H1 (cell line): ENCODE results near the gene NDUFA12. TPM values are rescaled to one million over a fixed set of nuclear protein-coding genes. Genes with fewer than 3 reads are reported as not detected.

ENCODE experiments used
- CTCF ChIA-PET: fragments of 300-600 bp; sonication (Branson Sonifier 250); formaldehyde crosslinking; loops from one replicate; lab custom pipeline; 2021; ENCODE audit not compliant: partially characterized antibody; lab: Charles Lee
- POLR2A ChIA-PET: fragments of 300-600 bp; sonication (Branson Sonifier 250); formaldehyde crosslinking; loops from one replicate; lab custom pipeline; 2021; ENCODE audit warnings: inconsistent platforms; ENCODE audit not compliant: partially characterized antibody; lab: Charles Lee
- DNase-seq, 2 experiments: peaks; one replicate each; pipeline versions ENCODE4 v3.0.0 to v3.0.0-alpha.2; 2010 to 2022; ENCODE audit warnings: low spot score in 2 of 2, low read depth in 1 of 2, mixed read lengths in 1 of 2
- FAIRE-seq: peaks from 2 replicates; lab custom pipeline; 2011; peaks lifted over from hg19 to GRCh38; lab: Jason Lieb, UNC
- H2AFZ ChIP-seq: 2 replicates; pipeline ENCODE4 v1.8.1; 2012; ENCODE audit warnings: low read length, inconsistent platforms
- H2AK5ac ChIP-seq: 2 replicates; pipeline ENCODE4 v1.6.1; 2013; ENCODE audit warnings: low read depth, low read length
- H2BK120ac ChIP-seq: replicated peaks from 2 replicates; pipeline ENCODE3; 2013; ENCODE audit warnings: low read depth, low read length, inconsistent platforms
- H2BK12ac ChIP-seq: 2 replicates; pipeline ENCODE4 v1.6.1; 2013; ENCODE audit warnings: low read depth, low read length
- H2BK15ac ChIP-seq: 2 replicates; pipeline ENCODE4 v1.6.1; 2013; ENCODE audit warnings: low read length
- H2BK20ac ChIP-seq: 2 replicates; pipeline ENCODE4 v1.6.1; 2013; ENCODE audit warnings: low read length
- H2BK5ac ChIP-seq: 2 replicates; pipeline ENCODE4 v1.6.1; 2013; ENCODE audit warnings: low read depth, low read length
- H3K14ac ChIP-seq: 2 replicates; pipeline ENCODE4 v1.6.1; 2013; ENCODE audit warnings: inconsistent platforms; ENCODE audit not compliant: insufficient read length
- H3K18ac ChIP-seq: 2 replicates; pipeline ENCODE4 v1.6.1; 2013; ENCODE audit warnings: low read length; ENCODE audit errors: extremely low read depth
- H3K23ac ChIP-seq: 2 replicates; pipeline ENCODE4 v1.6.1; 2013; ENCODE audit warnings: inconsistent platforms; ENCODE audit not compliant: insufficient read length
- H3K23me2 ChIP-seq: 2 replicates; pipeline ENCODE4 v1.6.1; 2013; ENCODE audit warnings: low read depth, low read length
- H3K27ac ChIP-seq: 2 replicates; pipeline ENCODE4 v1.6.1; 2011; ENCODE audit warnings: low read depth, low read length, inconsistent platforms
- H3K27me3 ChIP-seq, 4 experiments: replicated peaks in 1 of 4; 1 replicate in 1 of 4; 2 replicates in 3 of 4; pipeline versions ENCODE4 v1.6.1 to v1.8.1; 2011 to 2013; ENCODE audit warnings: low read length in 3 of 4, mild to moderate bottlenecking in 3 of 4, inconsistent platforms in 2 of 4, mixed read lengths in 2 of 4, moderate library complexity in 1 of 4; ENCODE audit not compliant: control insufficient read depth in 3 of 4, insufficient read depth in 3 of 4; ENCODE audit errors: extremely low read depth in 1 of 4
- H3K36me3 ChIP-seq, 4 experiments: 2 replicates each; pipeline versions ENCODE4 v1.6.1 to v1.8.1; 2011 to 2013; ENCODE audit warnings: mild to moderate bottlenecking in 4 of 4, low read length in 3 of 4, moderate library complexity in 2 of 4, control low read depth in 1 of 4, inconsistent platforms in 1 of 4; ENCODE audit not compliant: insufficient read depth in 4 of 4, control insufficient read depth in 2 of 4
- H3K4ac ChIP-seq: replicated peaks from 2 replicates; pipeline ENCODE3; 2013; ENCODE audit warnings: low read length, low read depth, mixed read lengths, inconsistent platforms; ENCODE audit not compliant: insufficient read length
- H3K4me1 ChIP-seq, 4 experiments: replicated peaks in 1 of 4; 1 replicate in 1 of 4; 2 replicates in 3 of 4; pipeline versions ENCODE4 v1.6.1 to v1.8.1; 2011 to 2013; ENCODE audit warnings: low read length in 3 of 4, inconsistent platforms in 2 of 4, mixed read lengths in 1 of 4; ENCODE audit not compliant: insufficient read depth in 4 of 4, control insufficient read depth in 3 of 4
- H3K4me2 ChIP-seq, 2 experiments: 2 replicates each; pipeline versions ENCODE4 v1.6.1 to v1.8.1; 2011 to 2013; ENCODE audit warnings: low read depth in 2 of 2, low read length in 2 of 2, control low read depth in 1 of 2, inconsistent platforms in 1 of 2, mild to moderate bottlenecking in 1 of 2; ENCODE audit not compliant: insufficient read depth in 1 of 2
- H3K4me3 ChIP-seq, 4 experiments: fragments of 200-600, 300-600 bp in 1 of 4; sonication (generic), shearing (Covaris generic), sonication (Bioruptor Twin) in 1 of 4; 2 replicates each; pipeline versions ENCODE4 v1.5.1 to v1.8.1; 2011 to 2016; ENCODE audit warnings: low read length in 4 of 4, low read depth in 3 of 4, control low read depth in 2 of 4, inconsistent platforms in 2 of 4, mild to moderate bottlenecking in 2 of 4, mixed read lengths in 1 of 4, moderate library complexity in 1 of 4; ENCODE audit not compliant: insufficient read depth in 2 of 4; ENCODE audit errors: extremely low read depth in 1 of 4
- H3K56ac ChIP-seq: replicated peaks from 2 replicates; pipeline ENCODE3; 2013; ENCODE audit warnings: low read depth, mild to moderate bottlenecking, mixed read lengths, low read length, inconsistent platforms; ENCODE audit not compliant: insufficient read length
- H3K79me1 ChIP-seq: 2 replicates; pipeline ENCODE4 v1.6.1; 2013; ENCODE audit warnings: low read depth, low read length, control low read depth
- H3K79me2 ChIP-seq, 2 experiments: 2 replicates each; pipeline versions ENCODE4 v1.6.1 to v1.8.1; 2012 to 2013; ENCODE audit warnings: low read length in 2 of 2, mild to moderate bottlenecking in 2 of 2, inconsistent platforms in 1 of 2; ENCODE audit not compliant: insufficient read depth in 2 of 2, control insufficient read depth in 1 of 2
- H3K9ac ChIP-seq, 4 experiments: replicated peaks in 1 of 4; 1 replicate in 1 of 4; 2 replicates in 3 of 4; pipeline versions ENCODE4 v1.6.1 to v1.8.1; 2011 to 2013; ENCODE audit warnings: low read depth in 3 of 4, low read length in 3 of 4, control low read depth in 2 of 4, mild to moderate bottlenecking in 2 of 4, moderate library complexity in 2 of 4, inconsistent platforms in 1 of 4; ENCODE audit errors: extremely low read depth in 1 of 4
- H3K9me3 ChIP-seq, 2 experiments: 2 replicates each; pipeline versions ENCODE4 v1.6.1 to v1.8.1; 2012 to 2013; ENCODE audit warnings: mild to moderate bottlenecking in 2 of 2, moderate library complexity in 2 of 2, control low read depth in 1 of 2, inconsistent platforms in 1 of 2, low read depth in 1 of 2, low read length in 1 of 2, mixed read lengths in 1 of 2; ENCODE audit not compliant: insufficient read depth in 2 of 2
- H4K20me1 ChIP-seq, 2 experiments: replicated peaks in 1 of 2; 2 replicates each; pipeline versions ENCODE3 to v1.8.1; 2011 to 2013; ENCODE audit warnings: inconsistent platforms in 2 of 2, low read length in 2 of 2, mild to moderate bottlenecking in 1 of 2; ENCODE audit not compliant: insufficient read depth in 2 of 2, control insufficient read depth in 1 of 2
- H4K5ac ChIP-seq: 2 replicates; pipeline ENCODE4 v1.6.1; 2013; ENCODE audit warnings: low read length, low read depth, mixed read lengths, inconsistent platforms; ENCODE audit not compliant: insufficient read length
- H4K8ac ChIP-seq: 2 replicates; pipeline ENCODE4 v1.8.0; 2013; ENCODE audit warnings: mild to moderate bottlenecking, moderate library complexity, low read length, inconsistent platforms; ENCODE audit not compliant: insufficient read depth; ENCODE audit errors: extremely low read depth
- H4K91ac ChIP-seq: replicated peaks from 2 replicates; pipeline ENCODE3; 2013; ENCODE audit warnings: low read length, mixed read lengths, inconsistent platforms; ENCODE audit not compliant: insufficient read length
- CHD2 ChIP-seq: IDR thresholded peaks from 2 replicates; pipeline ENCODE4 v1.6.1; 2012; ENCODE audit warnings: low read length, improper control_type of control experiment
- CREB1 ChIP-seq: IDR thresholded peaks from 2 replicates; pipeline ENCODE4 v1.6.1; 2012; ENCODE audit warnings: inconsistent platforms
- EZH2 ChIP-seq: fragments of 200-600 bp; sonication (generic); IDR thresholded peaks from 2 replicates; pipeline ENCODE4 v1.7.1; 2012; ENCODE audit warnings: low read depth, mild to moderate bottlenecking, moderate library complexity, low read length, inconsistent platforms; ENCODE audit not compliant: severe bottlenecking
- HDAC2 ChIP-seq, 2 experiments: fragments of 300-600 bp in 1 of 2; sonication (generic) in 1 of 2; IDR thresholded peaks; 2 replicates each; pipeline ENCODE4 v1.6.1; 2011 to 2012; ENCODE audit warnings: low read depth in 2 of 2, low read length in 2 of 2, mild to moderate bottlenecking in 2 of 2, moderate library complexity in 2 of 2, borderline replicate concordance in 1 of 2, inconsistent platforms in 1 of 2
- MAFK ChIP-seq: IDR thresholded peaks from 2 replicates; pipeline ENCODE4 v1.6.1; 2012; ENCODE audit warnings: low read depth, mild to moderate bottlenecking, improper control_type of control experiment, low read length
- SP1 ChIP-seq: IDR thresholded peaks from 2 replicates; pipeline ENCODE4 v1.6.1; 2011; ENCODE audit warnings: low read depth, low read length
- TBP ChIP-seq: IDR thresholded peaks from 2 replicates; pipeline ENCODE4 v1.6.1; 2011; ENCODE audit warnings: low read depth, low read length, improper control_type of control experiment
- WGBS, 2 experiments: shearing (Covaris generic) in 1 of 2; methylation state at CpG; one replicate each; pipeline versions ENCODE4 v1.1.6 to v1.1.7; 2013 to 2015; ENCODE audit warnings: low lambda C conversion rate in 2 of 2, mixed read lengths in 2 of 2, inconsistent platforms in 1 of 2, low coverage in 1 of 2, missing lambda C conversion rate in 1 of 2; ENCODE audit not compliant: insufficient replicate concordance in 2 of 2, insufficient coverage in 1 of 2, insufficient read length in 1 of 2; ENCODE audit errors: extremely low coverage in 1 of 2, missing lambda C conversion rate in 1 of 2; 5-methylcytosine and 5-hydroxymethylcytosine counted together
- polyA plus RNA-seq, 7 experiments: library from polyadenylated mRNA; depleted of rRNA in 3 of 7; stranded (reverse) in 5 of 7; unstranded in 2 of 7; fragments of >200 nt in 5 of 7; fragments of 200-250 nt in 2 of 7; gene quantifications; 1 replicate in 5 of 7; 2 replicates in 1 of 7; 4 replicates in 1 of 7; pipeline versions ENCODE4 v1.2.1 to v1.2.3, GENCODE V29; 2011 to 2013; ENCODE audit warnings: missing spikeins in 2 of 7, mixed read lengths in 2 of 7
- total RNA-seq: library from RNA; stranded (reverse); fragmentation: NEBNext Ultra II Directional; extraction: Animal tissue kit (Norgen Biotek cat#: 25700); gene quantifications from 2 replicates; pipeline ENCODE4 v1.2.1, GENCODE V29; 2021
- TF ChIP-seq, protein P1 (sequence below): IDR thresholded peaks from 2 replicates; pipeline ENCODE4 v1.6.1; 2012; ENCODE audit warnings: inconsistent platforms

Gene NDUFA12
- total and polyA plus RNA-seq, 2 of the 8 experiments (the other 6 are each of a cell fraction or from before 2014, with no cell fraction given): 98.1 to 157 TPM

DNA sequence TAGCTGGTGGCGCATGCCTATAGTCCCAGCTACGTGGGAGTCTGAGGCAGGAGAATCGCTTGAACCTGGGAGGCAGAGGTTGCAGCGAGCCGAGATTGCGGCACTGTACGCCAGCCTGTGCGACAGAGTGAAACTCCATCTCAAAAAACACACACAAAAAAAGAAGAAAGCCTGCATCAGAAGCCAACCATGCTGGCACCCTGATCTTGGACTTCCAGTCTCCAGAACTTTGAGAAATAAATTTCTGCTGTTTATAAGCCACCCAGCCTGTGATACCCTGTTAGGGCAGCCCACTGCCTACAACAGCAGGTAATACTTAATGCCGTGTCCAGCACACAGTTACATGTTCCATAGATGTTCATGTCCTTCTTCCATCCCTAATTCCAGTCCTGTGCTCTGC lies 62.7 kb downstream of the NDUFA12 start:
- H2AK5ac ChIP-seq: no peak overlapping the region
- no peak overlapping the region for H3K4me3 ChIP-seq
- H3K14ac ChIP-seq: no peak overlapping the region
- TF ChIP-seq CREB1 (no peak), EZH2 (no peak), HDAC2 (IDR thresholded peaks at IDR 0.05; ENCODE audit: borderline replicate concordance in 1 of 2, low read depth in 2 of 2, low read length in 2 of 2) (no peak), TBP (no peak), CHD2 (no peak), MAFK (no peak), SP1 (no peak)
- TF ChIP-seq, protein P1, sequence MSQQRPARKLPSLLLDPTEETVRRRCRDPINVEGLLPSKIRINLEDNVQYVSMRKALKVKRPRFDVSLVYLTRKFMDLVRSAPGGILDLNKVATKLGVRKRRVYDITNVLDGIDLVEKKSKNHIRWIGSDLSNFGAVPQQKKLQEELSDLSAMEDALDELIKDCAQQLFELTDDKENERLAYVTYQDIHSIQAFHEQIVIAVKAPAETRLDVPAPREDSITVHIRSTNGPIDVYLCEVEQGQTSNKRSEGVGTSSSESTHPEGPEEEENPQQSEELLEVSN: no peak
- TF ChIP-seq, all 59 proteins: peak for 0
- DNase-seq (no peak), FAIRE-seq (no peak)
- H3K27me3 ChIP-seq: no peaks in the 10 kb centered on the region
- H2BK5ac ChIP-seq: no peak overlapping the region
- no peak overlapping the region for H2BK12ac ChIP-seq
- H2AFZ ChIP-seq: no peak overlapping the region
- H2BK120ac ChIP-seq: no peak overlapping the region
- H4K8ac ChIP-seq: no peak overlapping the region
- H3K79me1 ChIP-seq: no peaks in the 10 kb centered on the region
- CTCF ChIA-PET: interaction anchor here (1.3 to 3.3 kb wide), 6 partner anchors 11 to 31 kb away, joined by 3 to 19 read pairs (median 8); no protein-coding TSS in a partner anchor
- H3K4me1 ChIP-seq: no peaks in the 10 kb centered on the region
- POLR2A ChIA-PET: no interaction called here
- no peaks in the 10 kb centered on the region for H3K23me2 ChIP-seq
- no peak overlapping the region for H3K23ac ChIP-seq
- no peaks in the 10 kb centered on the region for H3K36me3 ChIP-seq
- H4K91ac ChIP-seq: no peak overlapping the region
- no peak overlapping the region for H3K56ac ChIP-seq
- H3K27ac ChIP-seq: no peak overlapping the region
- no peak overlapping the region for H2BK20ac ChIP-seq
- no peak overlapping the region for H3K4me2 ChIP-seq
- 97% methylated on average over 9 of the region's 9 CpGs; no CpG with 5 or more reads in 1 of the 2 experiments for WGBS, 2 experiments
- H2BK15ac ChIP-seq: no peak overlapping the region
- no peak overlapping the region for H4K5ac ChIP-seq
- no peaks in the 10 kb centered on the region for H3K79me2 ChIP-seq
- no peak overlapping the region for H3K9ac ChIP-seq
- no peak overlapping the region for H3K18ac ChIP-seq
- H4K20me1 ChIP-seq: no peaks in the 10 kb centered on the region
- H3K4ac ChIP-seq: no peak overlapping the region
- H3K9me3 ChIP-seq: no peaks in the 10 kb centered on the region
